GM18867 (cell line): Measurements from ENCODE around the gene TAOK1.
A peak's percentile ranks its signal among the peaks of the same experiment; 100 is the strongest.

Source experiments
- ATAC-seq: cut with Tn5 transposase; IDR thresholded peaks from one replicate; pipeline ENCODE4 v1.9.1; 2021; ENCODE audit warnings: mild to moderate bottlenecking, moderate library complexity; ENCODE audit not compliant: unreplicated experiment

TAOK1 gene

GRCh38 chr17:29579866-29580771, 190.0 kb downstream of the TAOK1 start:
- ATAC-seq = peak; percentile 67

GRCh38 chr17:29581583-29582253, 191.6 kb downstream of the TAOK1 start:
- no peak for ATAC-seq

GRCh38 chr17:29582254-29582765, 192.1 kb downstream of the TAOK1 start:
- ATAC-seq = no peak

- ATAC-seq = no peak
Observed at GRCh38 chr17:29582772-29583171, 192.6 kb downstream of the TAOK1 start.

GRCh38 chr17:29583324-29584248, 193.4 kb downstream of the TAOK1 start:
- no peak for ATAC-seq

GRCh38 chr17:29584452-29585079, 194.4 kb downstream of the TAOK1 start:
- no peak for ATAC-seq

- ATAC-seq = no peak
Observed at GRCh38 chr17:29585080-29585751, 195.1 kb downstream of the TAOK1 start.

GRCh38 chr17:29586676-29587469, 196.7 kb downstream of the TAOK1 start:
- ATAC-seq = no peak

- ATAC-seq = no peak
Observed at GRCh38 chr17:29587591-29587990, 197.4 kb downstream of the TAOK1 start.

GRCh38 chr17:29588017-29588561, 197.9 kb downstream of the TAOK1 start:
- ATAC-seq = no peak

- peak; percentile 17 for ATAC-seq
Observed at GRCh38 chr17:29588562-29589411, 198.6 kb downstream of the TAOK1 start.

- ATAC-seq = peak; percentile 61
Observed at GRCh38 chr17:29589524-29590410, 199.6 kb downstream of the TAOK1 start, which contains the start of gene GIT1. GIT1 (minus strand) TSS chr17:29589648; CDS start chr17:29589378, 270 bp downstream.

GRCh38 chr17:29590411-29591145, 200.4 kb downstream of the TAOK1 start:
- ATAC-seq = no peak

- no peak for ATAC-seq
Observed at GRCh38 chr17:29591146-29591736, 201.1 kb downstream of the TAOK1 start.

- ATAC-seq = no peak
Observed at GRCh38 chr17:29591737-29592608, 201.8 kb downstream of the TAOK1 start.
